ENCODE results near the gene ARPC2.
"Not testable (repeated sequence)": the region's sequence is repeated elsewhere in the genome, so short reads cannot be mapped to it uniquely, and the experiment has no call there.

ARPC2 gene

GRCh38 chr2:218271865-218272530 is 55.0 kb downstream of the ARPC2 start:
- DNase-seq = no peak

DNA sequence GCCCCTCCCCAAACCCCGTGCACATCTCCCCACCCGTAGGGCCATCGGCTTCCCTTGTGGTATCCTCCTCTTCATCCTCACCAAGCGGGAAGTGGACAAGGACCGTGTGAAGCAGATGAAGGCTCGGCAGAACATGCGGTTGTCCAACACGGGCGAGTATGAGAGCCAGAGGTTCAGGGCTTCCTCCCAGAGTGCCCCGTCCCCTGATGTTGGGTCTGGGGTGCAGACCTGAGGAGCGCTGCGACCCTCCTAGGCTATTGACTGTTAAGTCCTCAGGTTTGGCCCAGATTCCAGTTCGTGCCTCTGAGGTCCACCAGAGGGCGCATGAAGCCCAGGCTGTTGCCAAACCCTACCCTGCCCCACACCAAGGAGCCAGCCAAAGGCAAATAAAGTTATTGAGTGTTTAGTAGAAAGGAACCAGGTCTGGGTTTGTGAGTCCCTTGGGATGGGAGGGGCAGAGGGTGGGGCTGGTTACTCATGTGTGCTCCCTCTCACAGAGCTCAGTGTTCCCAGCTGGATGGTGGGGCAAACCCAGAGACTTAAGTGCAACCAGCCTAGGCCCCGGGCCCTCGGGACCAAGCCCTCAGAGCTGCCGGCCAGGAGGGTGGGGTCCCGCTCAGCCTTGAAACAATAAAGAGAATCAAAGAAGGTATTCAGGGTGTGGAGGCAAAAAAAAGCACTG is 55.7 kb downstream of the ARPC2 start:
- peak; percentile 88 for DNase-seq

- DNase-seq = not testable (repeated sequence)
Observed at GRCh38 chr2:218273214-218273907, 56.4 kb downstream of the ARPC2 start.

- DNase-seq = no peak
Observed at GRCh38 chr2:218273908-218274249, 56.9 kb downstream of the ARPC2 start.

GRCh38 chr2:218274586-218274985 is 57.6 kb downstream of the ARPC2 start:
- DNase-seq = no peak

- DNase-seq = no peak
Observed at GRCh38 chr2:218275371-218276072, 58.5 kb downstream of the ARPC2 start.

GRCh38 chr2:218276986-218277755 is 60.2 kb downstream of the ARPC2 start:
- no peak for DNase-seq

DNA sequence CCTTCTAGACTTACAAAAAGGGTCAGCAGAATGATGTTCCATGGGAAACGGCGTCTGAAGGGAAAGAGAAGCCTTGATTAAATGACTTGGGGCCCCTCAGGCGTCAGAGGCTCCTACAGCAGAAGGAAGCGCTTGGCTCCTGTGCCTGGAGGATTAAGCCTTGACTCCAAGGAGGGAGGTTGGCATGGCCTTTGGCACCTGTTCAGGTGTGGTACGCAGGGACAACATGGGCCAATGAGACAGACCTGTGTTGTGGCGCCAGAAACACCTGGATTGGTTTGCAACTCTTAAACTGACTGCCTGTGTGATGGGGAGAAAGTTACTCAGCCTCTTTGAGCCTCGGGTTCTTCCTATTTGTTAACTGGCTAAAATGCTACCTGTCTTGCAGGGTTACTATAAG is 60.9 kb downstream of the ARPC2 start:
- no peak for DNase-seq

GRCh38 chr2:218278531-218279360 is 61.8 kb downstream of the ARPC2 start:
- DNase-seq = no peak

GRCh38 chr2:218280260-218280870 is 63.4 kb downstream of the ARPC2 start:
- no peak for DNase-seq

- no peak for DNase-seq
Observed at GRCh38 chr2:218281449-218281848, 64.5 kb downstream of the ARPC2 start.

- no peak for DNase-seq
Observed at GRCh38 chr2:218282173-218282991, 65.4 kb downstream of the ARPC2 start.

DNA sequence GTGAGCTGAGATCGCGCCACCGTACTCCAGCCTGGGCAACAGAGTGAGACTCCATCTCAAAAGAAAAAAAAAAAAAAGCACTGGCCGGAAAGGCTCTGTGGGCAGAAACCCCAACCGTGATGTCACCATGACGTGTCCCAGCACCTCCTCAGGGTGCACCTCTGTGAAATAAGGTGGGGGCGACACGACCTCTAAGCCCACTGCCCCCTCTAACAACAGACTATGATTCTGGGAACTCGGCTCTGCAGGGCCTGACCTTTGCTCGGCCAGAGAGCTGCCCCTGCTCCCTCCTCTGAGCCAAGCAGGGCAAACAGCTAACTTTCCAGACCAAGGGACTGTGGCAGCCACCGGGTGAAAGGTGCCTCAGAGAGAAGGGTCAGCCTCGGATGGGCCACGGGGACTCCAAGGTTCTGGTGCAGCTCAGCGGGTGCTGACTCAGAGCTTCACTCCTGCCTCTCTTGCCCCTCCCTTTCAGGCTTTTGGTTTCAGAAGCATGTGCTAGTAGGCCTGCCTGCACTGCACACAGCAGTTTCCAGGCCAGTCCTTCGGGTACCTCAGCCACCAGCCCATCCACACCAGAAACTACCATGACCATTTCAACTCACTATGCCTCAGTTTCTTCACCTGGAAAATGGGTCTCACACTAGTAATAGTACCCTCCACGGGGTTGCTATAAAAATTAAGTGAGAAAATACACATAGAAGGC is 67.3 kb downstream of the ARPC2 start:
- peak; percentile 52 for DNase-seq

- no peak for DNase-seq
Observed at GRCh38 chr2:218285604-218286003, 68.6 kb downstream of the ARPC2 start.

DNA sequence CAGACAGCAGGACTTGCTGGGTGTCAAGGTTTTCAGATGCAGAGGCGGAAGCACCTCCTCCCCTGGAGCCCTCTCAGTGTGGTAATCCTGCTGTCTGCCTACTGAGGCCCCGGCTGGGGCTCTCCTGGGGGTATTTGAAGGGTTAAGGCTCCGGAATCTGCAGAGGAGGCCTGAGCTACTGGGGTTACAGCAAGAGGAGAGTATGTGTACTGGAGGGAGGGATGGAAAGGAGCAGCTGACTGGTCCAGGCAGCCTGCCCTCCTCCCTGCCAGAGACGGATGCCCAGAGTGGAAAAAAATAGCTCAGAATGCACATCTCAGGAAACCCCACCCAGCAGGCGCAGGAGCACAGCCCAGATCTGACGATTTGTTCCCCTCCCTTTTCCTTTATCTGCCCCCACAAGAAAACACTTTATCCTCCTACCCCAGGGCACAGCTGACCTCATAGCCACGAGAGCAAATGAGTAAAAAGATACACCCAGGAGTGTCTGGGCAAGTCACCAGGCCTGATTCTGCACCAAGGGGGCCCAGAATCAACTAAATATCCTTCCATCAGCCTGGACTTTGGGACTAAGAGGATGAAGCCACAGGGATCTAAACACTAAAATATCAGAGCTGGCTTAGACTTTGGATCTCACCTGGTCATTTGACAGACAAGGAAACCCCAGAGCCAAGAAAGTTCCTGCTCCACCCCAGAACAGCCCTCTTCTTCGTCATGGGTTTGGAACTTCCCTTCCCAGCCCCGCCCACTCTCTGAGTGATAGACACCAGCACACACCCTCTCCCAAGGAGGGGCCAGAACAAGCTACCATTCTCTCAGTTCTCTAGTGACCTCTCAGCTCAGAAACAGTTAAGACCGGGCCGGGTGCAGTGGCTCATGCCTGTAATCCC is 69.8 kb downstream of the ARPC2 start:
- DNase-seq = peak; percentile 94

- no peak for DNase-seq
Observed at GRCh38 chr2:218289639-218290315, 72.8 kb downstream of the ARPC2 start.

DNA sequence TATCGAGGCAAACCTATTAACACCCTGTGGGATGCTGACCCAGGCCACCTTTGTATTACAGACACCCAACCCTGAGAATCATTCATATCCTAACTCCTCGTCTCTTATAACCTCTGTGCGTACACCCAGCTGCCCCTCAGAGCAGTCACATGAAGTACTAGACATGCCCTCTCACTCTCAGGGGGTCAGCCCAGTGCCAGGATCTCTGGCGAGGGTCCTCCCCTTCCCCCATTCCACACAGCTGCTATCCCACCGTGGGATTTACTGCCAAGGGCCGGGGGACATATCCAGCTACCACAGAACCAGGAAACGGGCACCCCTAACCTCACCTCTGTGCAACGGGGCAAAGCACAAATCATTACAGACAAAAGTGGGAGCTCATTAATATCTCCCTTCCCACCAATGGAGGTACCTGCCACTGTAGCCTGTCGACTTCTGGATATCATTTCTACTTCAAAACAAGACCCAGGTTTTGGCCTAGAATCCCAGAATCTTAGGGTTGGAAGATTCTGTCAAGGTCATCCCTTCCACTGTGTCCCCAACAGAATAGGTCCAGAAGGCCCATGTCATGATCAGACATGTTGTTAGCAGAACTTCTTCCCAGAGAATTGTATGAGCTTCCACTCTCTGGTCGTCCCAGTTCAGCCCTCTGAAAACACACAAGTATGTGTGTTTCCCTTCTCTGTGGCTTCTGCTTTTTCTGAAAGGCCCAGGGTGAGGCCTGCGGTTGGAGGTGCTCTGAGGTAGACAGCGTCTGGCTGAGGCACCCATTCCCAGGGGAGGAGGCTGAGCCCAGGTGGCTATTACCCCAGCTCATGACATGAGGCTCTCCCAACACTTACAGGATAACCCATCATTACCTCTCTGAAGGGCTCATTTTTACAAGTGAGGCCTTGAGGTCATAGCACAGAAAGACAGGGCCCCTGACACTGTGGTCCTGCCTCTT is 73.6 kb downstream of the ARPC2 start:
- DNase-seq = no peak
